ENCODE results near the gene APBA2.

APBA2 gene

GRCh38 chr15:29103824-29104565 is 218.2 kb downstream of the APBA2 start:
- H3K9ac ChIP-seq (ENCODE audit: low read length), result no peak overlapping the region
- H4K20me1 ChIP-seq (ENCODE audit: insufficient read depth, low read length), result no peaks in the 10 kb centered on the region
- H3K4me1 ChIP-seq (ENCODE audit: low read length), result no peaks in the 10 kb centered on the region
- no peak overlapping the region for H3K4me2 ChIP-seq (ENCODE audit: low read depth, low read length)
- no peaks in the 10 kb centered on the region for H3K36me3 ChIP-seq (replicated peaks; ENCODE audit: insufficient read depth, low read length)
- no peaks in the 10 kb centered on the region for H3K9me3 ChIP-seq (replicated peaks; ENCODE audit: insufficient read depth, low read length)
- H3K9me2 ChIP-seq (replicated peaks; ENCODE audit: insufficient read depth, low read length), result no peaks in the 10 kb centered on the region
- H3K4me3 ChIP-seq (ENCODE audit: low read length), result no peak overlapping the region
- H2AFZ ChIP-seq (ENCODE audit: low read length), result no peak overlapping the region
- no peaks in the 10 kb centered on the region for H3K27me3 ChIP-seq (replicated peaks; ENCODE audit: insufficient read depth, low read length)
- DNase-seq, result no peak
- no peaks in the 10 kb centered on the region for H3K79me2 ChIP-seq (ENCODE audit: low read length)
- H3F3A ChIP-seq (ENCODE audit: insufficient read depth, low read length), result no peaks in the 10 kb centered on the region
- no peak overlapping the region for H3K27ac ChIP-seq (ENCODE audit: low read length)
- no peak for TF ChIP-seq EZH2phosphoT487 (IDR thresholded peaks at IDR 0.05; ENCODE audit: low read length)
- TF ChIP-seq, protein P1, sequence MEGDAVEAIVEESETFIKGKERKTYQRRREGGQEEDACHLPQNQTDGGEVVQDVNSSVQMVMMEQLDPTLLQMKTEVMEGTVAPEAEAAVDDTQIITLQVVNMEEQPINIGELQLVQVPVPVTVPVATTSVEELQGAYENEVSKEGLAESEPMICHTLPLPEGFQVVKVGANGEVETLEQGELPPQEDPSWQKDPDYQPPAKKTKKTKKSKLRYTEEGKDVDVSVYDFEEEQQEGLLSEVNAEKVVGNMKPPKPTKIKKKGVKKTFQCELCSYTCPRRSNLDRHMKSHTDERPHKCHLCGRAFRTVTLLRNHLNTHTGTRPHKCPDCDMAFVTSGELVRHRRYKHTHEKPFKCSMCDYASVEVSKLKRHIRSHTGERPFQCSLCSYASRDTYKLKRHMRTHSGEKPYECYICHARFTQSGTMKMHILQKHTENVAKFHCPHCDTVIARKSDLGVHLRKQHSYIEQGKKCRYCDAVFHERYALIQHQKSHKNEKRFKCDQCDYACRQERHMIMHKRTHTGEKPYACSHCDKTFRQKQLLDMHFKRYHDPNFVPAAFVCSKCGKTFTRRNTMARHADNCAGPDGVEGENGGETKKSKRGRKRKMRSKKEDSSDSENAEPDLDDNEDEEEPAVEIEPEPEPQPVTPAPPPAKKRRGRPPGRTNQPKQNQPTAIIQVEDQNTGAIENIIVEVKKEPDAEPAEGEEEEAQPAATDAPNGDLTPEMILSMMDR (IDR thresholded peaks at IDR 0.05; ENCODE audit: low read length), result no peak
- no peak for TF ChIP-seq EZH2 (optimal IDR thresholded peaks at IDR 0.05; ENCODE audit: low read depth, low read length)

- no peaks in the 10 kb centered on the region for H4K20me1 ChIP-seq (ENCODE audit: insufficient read depth, low read length)
Observed at GRCh38 chr15:29104566-29104880, 218.7 kb downstream of the APBA2 start.

GRCh38 chr15:29105151-29105854 is 219.5 kb downstream of the APBA2 start:
- H3K79me2 ChIP-seq (ENCODE audit: low read length), result no peaks in the 10 kb centered on the region
- no peaks in the 10 kb centered on the region for H3K27me3 ChIP-seq (replicated peaks; ENCODE audit: insufficient read depth, low read length)
- H2AFZ ChIP-seq (ENCODE audit: low read length), result no peak overlapping the region
- no peak overlapping the region for H3K4me3 ChIP-seq (ENCODE audit: low read length)
- H3K36me3 ChIP-seq (replicated peaks; ENCODE audit: insufficient read depth, low read length), result no peaks in the 10 kb centered on the region
- TF ChIP-seq EZH2 (optimal IDR thresholded peaks at IDR 0.05; ENCODE audit: low read depth, low read length) (no peak), EZH2phosphoT487 (IDR thresholded peaks at IDR 0.05; ENCODE audit: low read length) (no peak)
- TF ChIP-seq, protein P1 (IDR thresholded peaks at IDR 0.05; ENCODE audit: low read length), result no peak
- no peaks in the 10 kb centered on the region for H3F3A ChIP-seq (ENCODE audit: insufficient read depth, low read length)
- no peaks in the 10 kb centered on the region for H3K9me2 ChIP-seq (replicated peaks; ENCODE audit: insufficient read depth, low read length)
- no peak overlapping the region for H3K4me2 ChIP-seq (ENCODE audit: low read depth, low read length)
- no peaks in the 10 kb centered on the region for H4K20me1 ChIP-seq (ENCODE audit: insufficient read depth, low read length)
- H3K27ac ChIP-seq (ENCODE audit: low read length), result no peak overlapping the region
- H3K4me1 ChIP-seq (ENCODE audit: low read length), result no peaks in the 10 kb centered on the region
- no peak overlapping the region for H3K9ac ChIP-seq (ENCODE audit: low read length)
- no peaks in the 10 kb centered on the region for H3K9me3 ChIP-seq (replicated peaks; ENCODE audit: insufficient read depth, low read length)
- no peak for DNase-seq

More at GRCh38 chr15:29104566-29104880, 218.7 kb downstream of the APBA2 start:
- no peaks in the 10 kb centered on the region for H3K36me3 ChIP-seq (replicated peaks; ENCODE audit: insufficient read depth, low read length)
- TF ChIP-seq EZH2 (optimal IDR thresholded peaks at IDR 0.05; ENCODE audit: low read depth, low read length), result no peak
- TF ChIP-seq, protein P1 (IDR thresholded peaks at IDR 0.05; ENCODE audit: low read length), result no peak
- TF ChIP-seq EZH2phosphoT487 (IDR thresholded peaks at IDR 0.05; ENCODE audit: low read length), result no peak
- H3K27ac ChIP-seq (ENCODE audit: low read length), result no peak overlapping the region
- H2AFZ ChIP-seq (ENCODE audit: low read length), result no peak overlapping the region
- H3K9ac ChIP-seq (ENCODE audit: low read length), result no peak overlapping the region
- no peaks in the 10 kb centered on the region for H3K9me3 ChIP-seq (replicated peaks; ENCODE audit: insufficient read depth, low read length)
- no peaks in the 10 kb centered on the region for H3K4me1 ChIP-seq (ENCODE audit: low read length)
- DNase-seq, result no peak
- no peaks in the 10 kb centered on the region for H3K9me2 ChIP-seq (replicated peaks; ENCODE audit: insufficient read depth, low read length)
- no peaks in the 10 kb centered on the region for H3K79me2 ChIP-seq (ENCODE audit: low read length)
- no peaks in the 10 kb centered on the region for H3K27me3 ChIP-seq (replicated peaks; ENCODE audit: insufficient read depth, low read length)
- no peak overlapping the region for H3K4me2 ChIP-seq (ENCODE audit: low read depth, low read length)
- no peak overlapping the region for H3K4me3 ChIP-seq (ENCODE audit: low read length)
- no peaks in the 10 kb centered on the region for H3F3A ChIP-seq (ENCODE audit: insufficient read depth, low read length)

All from MM.1S (cell line).